ENCODE data around the gene ARFGAP1.

DNA sequence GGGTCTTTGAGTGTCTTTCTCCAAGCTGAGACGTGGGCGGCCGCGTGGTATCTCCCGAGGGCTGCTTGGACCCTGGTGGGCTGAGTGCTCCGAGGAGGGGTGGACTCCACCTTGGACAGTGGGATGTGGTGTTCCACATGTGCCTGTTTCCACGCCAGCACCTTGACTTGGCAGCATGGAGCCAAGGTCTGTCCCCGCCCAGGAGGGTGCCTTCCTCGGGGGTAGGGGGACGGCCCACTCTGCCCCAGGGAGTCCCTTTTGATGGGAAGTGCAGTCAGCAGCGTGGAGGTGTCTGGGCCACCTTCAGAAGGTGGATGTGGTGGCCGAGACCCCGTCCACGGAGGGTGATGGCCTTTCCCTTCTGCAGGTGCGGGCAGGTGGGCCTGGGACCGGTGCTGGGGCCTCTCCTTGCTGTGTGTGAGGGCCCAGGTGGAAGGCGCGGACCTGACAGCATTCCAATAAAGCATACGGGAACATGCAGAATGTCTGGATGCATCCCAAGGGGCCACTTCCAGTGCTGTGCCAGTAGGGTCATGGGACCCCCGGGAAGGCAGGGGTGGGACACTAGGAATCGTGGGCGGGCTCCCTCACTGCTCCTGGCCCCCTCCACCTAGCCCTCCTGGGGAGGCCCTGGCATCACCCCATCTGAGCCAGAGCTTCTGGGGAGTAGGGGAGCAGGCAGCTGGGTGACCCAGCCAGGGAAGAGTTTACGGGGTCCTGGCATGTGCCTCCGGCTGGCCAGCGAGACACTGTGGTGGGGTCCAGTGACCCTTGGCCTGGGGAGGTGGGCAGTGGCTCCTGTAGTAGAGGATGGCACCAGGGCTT lies 16.9 kb downstream of the ARFGAP1 start:
- TF ChIP-seq CREB1 (IDR thresholded peaks at IDR 0.05) (no peak), CEBPB (IDR thresholded peaks at IDR 0.05; ENCODE audit: low read depth, low read length) (no peak), BRCA1 (IDR thresholded peaks at IDR 0.05; ENCODE audit: low read depth, low read length) (no peak), RAD21 (IDR thresholded peaks at IDR 0.05 in 1 of 2, conservative IDR thresholded peaks at IDR 0.05 in 1 of 2; ENCODE audit: low read depth in 2 of 2, low read length in 2 of 2) (no peak), FOSL1 (IDR thresholded peaks at IDR 0.05; ENCODE audit: insufficient read depth, low read depth, low read length) (no peak), CBX5 (IDR thresholded peaks at IDR 0.05; ENCODE audit: low read depth, low read length) (no peak), POLR2A (IDR thresholded peaks at IDR 0.05; ENCODE audit: control extremely low read depth in 1 of 2, low read depth in 2 of 2, low read length in 2 of 2) (no peak), SIN3A (conservative IDR thresholded peaks at IDR 0.05 in 1 of 2, IDR thresholded peaks at IDR 0.05 in 1 of 2; ENCODE audit: low read depth in 1 of 2, low read length in 2 of 2) (no peak)
- TF ChIP-seq, protein P1, sequence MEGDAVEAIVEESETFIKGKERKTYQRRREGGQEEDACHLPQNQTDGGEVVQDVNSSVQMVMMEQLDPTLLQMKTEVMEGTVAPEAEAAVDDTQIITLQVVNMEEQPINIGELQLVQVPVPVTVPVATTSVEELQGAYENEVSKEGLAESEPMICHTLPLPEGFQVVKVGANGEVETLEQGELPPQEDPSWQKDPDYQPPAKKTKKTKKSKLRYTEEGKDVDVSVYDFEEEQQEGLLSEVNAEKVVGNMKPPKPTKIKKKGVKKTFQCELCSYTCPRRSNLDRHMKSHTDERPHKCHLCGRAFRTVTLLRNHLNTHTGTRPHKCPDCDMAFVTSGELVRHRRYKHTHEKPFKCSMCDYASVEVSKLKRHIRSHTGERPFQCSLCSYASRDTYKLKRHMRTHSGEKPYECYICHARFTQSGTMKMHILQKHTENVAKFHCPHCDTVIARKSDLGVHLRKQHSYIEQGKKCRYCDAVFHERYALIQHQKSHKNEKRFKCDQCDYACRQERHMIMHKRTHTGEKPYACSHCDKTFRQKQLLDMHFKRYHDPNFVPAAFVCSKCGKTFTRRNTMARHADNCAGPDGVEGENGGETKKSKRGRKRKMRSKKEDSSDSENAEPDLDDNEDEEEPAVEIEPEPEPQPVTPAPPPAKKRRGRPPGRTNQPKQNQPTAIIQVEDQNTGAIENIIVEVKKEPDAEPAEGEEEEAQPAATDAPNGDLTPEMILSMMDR (IDR thresholded peaks at IDR 0.05; ENCODE audit: control extremely low read depth in 1 of 3, insufficient read depth in 1 of 3, low read depth in 1 of 3, low read length in 3 of 3), result no peak
- TF ChIP-seq, protein P2, sequence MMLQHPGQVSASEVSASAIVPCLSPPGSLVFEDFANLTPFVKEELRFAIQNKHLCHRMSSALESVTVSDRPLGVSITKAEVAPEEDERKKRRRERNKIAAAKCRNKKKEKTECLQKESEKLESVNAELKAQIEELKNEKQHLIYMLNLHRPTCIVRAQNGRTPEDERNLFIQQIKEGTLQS (IDR thresholded peaks at IDR 0.05; ENCODE audit: insufficient read depth, low read depth, low read length), result no peak
